Activated B cell treated with CpG ODN at 0.5 μM for 24 hours (primary cell): ENCODE measurements around the gene KCNK10. TPM values are rescaled to one million over a fixed set of nuclear protein-coding genes. Genes with fewer than 3 reads are reported as not detected.

Experiments
- ATAC-seq: fragments of 200-7000 bp; cut with Tn5 transposase; one replicate; pipeline ENCODE4 v1.10.0; 2021; ENCODE audit warnings: low read depth, mild to moderate bottlenecking, moderate library complexity
- CTCF ChIA-PET: fragments of 350-600 bp; sonication (Branson Sonifier 250); formaldehyde crosslinking; loops from one replicate; lab custom pipeline; 2021; ENCODE audit warnings: antibody characterized with exemption; lab: Charles Lee
- POLR2A ChIA-PET: fragments of 350-600 bp; sonication (Branson Sonifier 250); formaldehyde crosslinking; loops from one replicate; lab custom pipeline; 2021; ENCODE audit warnings: antibody characterized with exemption; lab: Charles Lee
- DNase-seq: peaks from one replicate; pipeline ENCODE4 v3.0.0; 2022
- H3K27ac Mint-ChIP-seq: one replicate; pipeline ENCODE4 v1.8.0; 2020; ENCODE audit warnings: mixed read lengths
- H3K27me3 Mint-ChIP-seq: one replicate; pipeline ENCODE4 v1.8.0; 2021; ENCODE audit warnings: mixed read lengths
- H3K36me3 Mint-ChIP-seq: one replicate; pipeline ENCODE4 v1.8.0; 2021; ENCODE audit warnings: low read depth, mixed read lengths
- H3K4me1 Mint-ChIP-seq: one replicate; pipeline ENCODE4 v1.8.0; 2021; ENCODE audit warnings: mixed read lengths
- H3K4me3 Mint-ChIP-seq: one replicate; pipeline ENCODE4 v1.8.0; 2020; ENCODE audit warnings: mild to moderate bottlenecking, mixed read lengths
- H3K9me3 Mint-ChIP-seq: one replicate; pipeline ENCODE4 v1.8.0; 2020; ENCODE audit warnings: mixed read lengths
- CTCF ChIP-seq: fragments of 200-600 bp; IDR thresholded peaks from one replicate; pipeline ENCODE4 v1.8.0; 2022; ENCODE audit warnings: antibody characterized with exemption, mild to moderate bottlenecking
- intact Hi-C: fragments of 100-400 bp; cut with micrococcal nuclease; formaldehyde crosslinking; loops from one replicate; pipeline ENCODE4 v1.15.1; 2024
- total RNA-seq: library from RNA; stranded (reverse); gene quantifications from 2 replicates; pipeline ENCODE4 v1.2.3, GENCODE V29; 2022

KCNK10 gene
- total RNA-seq, 1 donor from 2014 or later, result 0.13 TPM

- Mint-ChIP-seq H3K9me3 (no peaks in the 10 kb centered on the region), H3K27me3 (peaks cover 9% of the 10 kb centered on the region), H3K36me3 (no peaks in the 10 kb centered on the region), H3K27ac (no peak overlapping the region), H3K4me3 (no peak overlapping the region), H3K4me1 (no peaks in the 10 kb centered on the region)
- ChIA-PET POLR2A (no interaction called here), CTCF (no interaction called here)
- TF ChIP-seq CTCF, result no peak
- no peak for DNase-seq
- intact Hi-C loops, result no loop called here
- no peak for ATAC-seq
Measured at GRCh38 chr14:88342980-88343379, 19.9 kb upstream of the KCNK10 start.

- ChIA-PET POLR2A (no interaction called here), CTCF (no interaction called here)
- intact Hi-C loops, result no loop called here
- DNase-seq (no peak), ATAC-seq (no peak)
- H3K4me1 Mint-ChIP-seq, result no peaks in the 10 kb centered on the region
- no peak overlapping the region for H3K27ac Mint-ChIP-seq
- H3K36me3 Mint-ChIP-seq, result no peaks in the 10 kb centered on the region
- TF ChIP-seq CTCF, result no peak
- no peak overlapping the region for H3K4me3 Mint-ChIP-seq
- H3K9me3 Mint-ChIP-seq, result no peaks in the 10 kb centered on the region
- peaks cover 10% of the 10 kb centered on the region for H3K27me3 Mint-ChIP-seq
Measured at GRCh38 chr14:88340357-88340756, 17.3 kb upstream of the KCNK10 start.

GRCh38 chr14:88333036-88333435, 10.0 kb upstream of the KCNK10 start:
- no peaks in the 10 kb centered on the region for H3K4me1 Mint-ChIP-seq
- no peak for TF ChIP-seq CTCF
- CTCF ChIA-PET, result no interaction called here

GRCh38 chr14:88327497-88327896, 4.4 kb upstream of the KCNK10 start:
- Mint-ChIP-seq H3K36me3 (no peaks in the 10 kb centered on the region), H3K4me3 (no peak overlapping the region), H3K27ac (no peak overlapping the region), H3K4me1 (peaks cover 7% of the 10 kb centered on the region), H3K27me3 (peaks cover 57% of the 10 kb centered on the region), H3K9me3 (no peaks in the 10 kb centered on the region)
- no peak for DNase-seq
- POLR2A ChIA-PET, result no interaction called here
- intact Hi-C loops, result no loop called here
- no peak for ATAC-seq
- no peak for TF ChIP-seq CTCF
- CTCF ChIA-PET, result no interaction called here

More at GRCh38 chr14:88333036-88333435, 10.0 kb upstream of the KCNK10 start:
- Mint-ChIP-seq H3K27me3 (peaks cover 37% of the 10 kb centered on the region), H3K9me3 (no peaks in the 10 kb centered on the region), H3K4me3 (no peak overlapping the region), H3K36me3 (no peaks in the 10 kb centered on the region), H3K27ac (no peak overlapping the region)
- no peak for ATAC-seq
- intact Hi-C loops, result no loop called here
- DNase-seq, result no peak
- POLR2A ChIA-PET, result no interaction called here

GRCh38 chr14:88326352-88327103, 3.5 kb upstream of the KCNK10 start:
- Mint-ChIP-seq H3K27me3 (peaks cover 54% of the 10 kb centered on the region), H3K9me3 (no peaks in the 10 kb centered on the region), H3K4me3 (no peak overlapping the region), H3K27ac (no peak overlapping the region), H3K36me3 (no peaks in the 10 kb centered on the region), H3K4me1 (peaks cover 7% of the 10 kb centered on the region)
- TF ChIP-seq CTCF, result no peak
- ChIA-PET POLR2A (no interaction called here), CTCF (no interaction called here)
- ATAC-seq, result no peak
- DNase-seq, result no peak
- intact Hi-C loops, result no loop called here
